SKM-1 treated with dmso at 0.1 percent for 144 hours (cell line): ENCODE measurements around the gene KRT2.

ENCODE experiments used
- DNase-seq: peaks from one replicate; lab custom pipeline; 2025; ENCODE audit not compliant: unreplicated experiment; lab: John Stamatoyannopoulos, UW

KRT2 gene

DNA sequence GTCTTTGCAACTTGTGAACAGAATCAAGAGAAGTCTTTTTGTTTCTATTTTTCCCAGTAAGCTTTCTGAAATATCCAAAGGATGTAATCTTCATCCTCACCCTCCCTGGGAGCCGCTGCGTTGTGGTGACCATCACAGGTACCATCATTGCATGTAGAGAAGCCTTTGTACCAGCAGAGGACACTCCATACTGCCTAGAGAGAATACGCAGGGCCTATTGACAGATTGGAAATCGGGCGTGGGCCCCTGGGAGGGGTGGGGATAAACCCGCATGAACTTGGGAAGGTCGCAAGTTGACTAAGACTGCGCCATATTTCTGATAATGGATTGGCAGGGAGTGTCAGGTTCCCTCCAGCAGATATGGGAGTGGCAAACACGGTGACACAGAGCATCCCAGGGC lies 15.5 kb upstream of the KRT2 start:
- no peak for DNase-seq

DNA sequence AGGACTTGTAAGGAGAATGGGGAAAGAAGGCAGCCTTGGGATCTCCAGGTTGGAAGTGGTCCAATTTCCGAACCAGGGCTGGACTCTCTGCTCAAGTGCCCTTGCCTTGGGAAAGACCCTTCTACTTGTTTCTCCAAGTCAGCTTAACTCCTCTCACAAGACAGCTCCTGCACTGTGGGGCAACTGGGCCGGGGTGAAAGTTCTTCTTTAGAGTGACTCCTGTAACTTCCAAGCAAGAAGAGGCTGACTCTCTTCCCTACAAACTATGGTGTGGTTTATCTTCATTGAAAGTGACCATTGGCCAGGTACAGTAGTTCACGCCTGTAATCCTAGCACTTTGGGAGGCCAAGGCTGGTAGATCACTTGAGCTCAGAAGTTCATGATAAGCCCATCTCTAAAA lies 14.5 kb upstream of the KRT2 start:
- no peak for DNase-seq

DNA sequence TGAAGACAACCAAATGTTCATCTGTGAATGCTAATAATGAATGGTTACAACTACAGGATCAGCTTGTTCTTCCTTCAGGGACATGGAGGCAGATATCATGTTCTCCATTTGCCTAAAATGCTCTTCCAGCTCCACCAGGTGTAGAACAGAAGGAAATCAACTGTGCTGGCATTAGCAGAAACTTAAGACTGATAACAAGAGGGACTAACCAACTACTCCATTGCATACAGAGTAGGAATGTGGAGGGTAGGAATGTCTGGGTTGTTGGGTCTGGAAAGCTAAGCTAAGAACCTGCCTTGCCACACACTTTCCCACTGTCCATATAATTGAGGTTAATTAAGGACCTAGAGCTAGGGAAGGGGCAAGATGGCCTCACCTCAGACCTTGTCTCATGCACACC lies 11.4 kb upstream of the KRT2 start:
- no peak for DNase-seq

DNA sequence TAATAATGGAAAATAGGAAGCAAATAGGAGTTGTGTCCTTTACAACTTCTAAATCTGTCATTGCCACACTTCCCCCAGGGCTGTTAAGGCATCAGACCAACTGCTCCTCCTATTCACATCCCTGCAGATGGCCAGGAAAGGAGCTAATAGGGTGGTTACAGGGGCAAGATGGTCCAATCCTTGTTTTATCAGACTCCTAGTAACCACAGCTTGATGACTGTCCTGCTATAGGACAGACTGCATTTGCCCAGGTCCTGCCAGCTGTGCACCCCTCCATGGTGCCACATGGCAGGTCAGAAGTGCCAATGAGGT lies 10.9 kb upstream of the KRT2 start:
- no peak for DNase-seq

DNA sequence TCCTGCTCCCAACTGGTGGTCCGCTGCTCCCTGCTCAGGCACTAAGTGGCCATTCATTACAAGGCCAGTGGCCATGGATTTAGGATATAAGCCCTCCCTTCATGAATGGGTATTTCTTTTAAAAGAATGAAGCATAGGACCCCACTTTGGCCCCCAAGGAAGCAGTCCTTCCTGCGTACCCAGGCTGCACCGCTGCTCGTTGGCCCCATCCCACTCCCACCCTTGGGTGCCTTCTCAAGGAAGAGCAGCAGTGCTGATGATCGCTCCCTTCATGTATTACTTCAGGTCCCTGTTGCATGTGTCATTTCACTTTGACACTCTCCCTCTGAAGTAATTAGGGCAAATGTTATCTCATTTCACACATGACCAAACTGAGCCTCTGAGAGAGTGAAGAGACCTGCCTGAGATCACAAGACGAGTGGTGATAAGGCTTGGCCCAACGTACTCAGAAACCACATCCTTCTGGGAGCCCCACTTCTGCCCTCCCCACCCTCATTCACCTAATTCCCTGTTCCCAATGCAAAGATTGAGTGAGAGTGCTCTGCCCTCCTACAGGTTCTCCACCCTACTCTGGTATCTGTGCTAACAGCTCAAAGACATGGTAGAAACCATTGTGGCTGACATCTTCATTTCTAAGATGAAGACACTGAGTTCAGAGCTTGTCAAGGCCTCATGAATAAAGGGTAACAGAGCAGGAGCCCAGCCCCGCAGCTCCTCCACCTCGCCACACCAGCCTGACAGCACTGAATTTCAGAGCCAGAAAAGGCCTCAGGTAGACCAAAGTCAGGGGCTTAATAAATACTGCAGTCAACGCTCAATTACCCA lies 10.3 kb upstream of the KRT2 start:
- no peak for DNase-seq

DNA sequence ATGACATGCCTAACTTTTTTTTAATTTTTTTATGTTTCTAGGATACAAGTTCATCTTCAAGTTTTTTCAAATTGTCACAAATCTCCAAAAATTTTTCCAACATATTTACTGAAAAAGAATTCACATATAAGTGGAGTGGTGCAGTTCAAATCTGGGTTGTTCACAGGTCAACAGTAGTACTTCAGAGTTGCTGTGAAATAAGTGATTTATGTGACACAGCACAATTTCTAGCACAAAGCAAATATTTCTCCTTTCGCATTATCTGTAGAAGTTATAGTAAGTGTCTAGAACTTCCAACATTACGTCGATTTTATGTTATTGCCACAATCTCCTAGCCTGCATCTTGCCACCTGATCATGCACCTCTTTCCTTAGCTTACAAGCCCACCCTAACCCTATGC lies 9.7 kb upstream of the KRT2 start:
- no peak for DNase-seq

DNA sequence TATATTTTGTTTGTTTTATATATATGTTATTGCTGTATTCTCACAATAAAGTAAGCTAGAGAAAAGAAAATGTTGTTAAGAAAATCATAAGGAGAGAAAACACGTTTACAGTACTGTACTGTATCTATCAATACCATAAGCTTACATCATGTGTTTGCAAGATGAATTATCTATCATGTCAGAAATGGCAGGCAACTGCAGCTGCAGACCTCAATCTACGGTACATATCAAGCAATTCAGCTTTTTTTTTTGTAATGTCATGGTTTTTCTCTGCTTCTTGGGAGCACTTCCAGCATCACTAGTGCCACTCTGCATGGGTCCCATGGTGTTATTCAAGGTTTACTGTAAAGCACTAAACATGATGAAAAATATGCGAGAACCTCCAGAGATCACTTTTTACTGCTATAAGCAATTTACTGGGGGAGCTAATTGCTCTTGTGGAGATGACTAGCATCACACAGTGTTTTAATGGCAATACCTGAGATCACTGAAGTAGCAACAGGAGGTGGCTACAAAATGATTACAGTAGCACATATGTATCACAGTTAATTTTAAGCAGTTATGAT lies 9.0 kb upstream of the KRT2 start:
- no peak for DNase-seq

DNA sequence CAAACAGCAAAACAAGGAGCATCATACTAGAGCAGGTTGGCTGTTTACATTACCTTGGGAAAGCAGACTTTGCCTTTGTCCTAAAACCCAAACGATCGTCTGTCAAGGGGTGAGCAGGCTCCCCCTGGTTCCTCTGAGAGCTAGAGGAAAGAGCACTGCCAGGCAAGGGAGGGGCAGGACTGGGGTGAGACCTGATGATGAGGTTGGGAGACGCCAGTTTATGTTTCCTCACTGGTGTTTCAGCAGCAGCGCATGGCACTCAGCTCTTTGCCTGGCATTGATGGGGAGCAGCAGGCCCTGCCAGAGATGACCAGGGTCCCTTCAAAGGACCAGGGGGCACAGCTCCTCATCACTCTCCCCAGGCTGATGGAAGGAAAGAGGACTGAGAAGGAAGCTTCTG lies 7.9 kb upstream of the KRT2 start:
- DNase-seq: no peak

DNA sequence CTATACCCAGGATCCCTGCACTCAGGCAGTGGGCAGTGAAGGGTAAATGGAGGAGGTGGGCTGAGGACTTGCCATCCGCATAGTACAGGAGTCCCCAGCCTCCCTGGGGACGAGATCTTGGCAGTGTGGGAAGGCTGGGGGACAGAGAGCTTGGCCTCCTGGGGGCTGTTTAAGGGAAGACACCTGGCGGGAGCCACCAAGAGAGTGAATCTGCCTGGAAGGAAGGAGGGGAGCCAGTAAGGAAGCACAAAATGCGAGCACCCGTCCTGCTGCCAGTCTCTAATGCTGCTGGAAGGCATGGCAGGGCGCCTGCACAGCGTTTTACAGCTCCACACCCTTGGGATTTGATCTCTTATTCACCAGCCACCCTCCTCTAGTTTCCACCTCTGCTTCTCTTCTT lies 7.4 kb upstream of the KRT2 start:
- no peak for DNase-seq

DNA sequence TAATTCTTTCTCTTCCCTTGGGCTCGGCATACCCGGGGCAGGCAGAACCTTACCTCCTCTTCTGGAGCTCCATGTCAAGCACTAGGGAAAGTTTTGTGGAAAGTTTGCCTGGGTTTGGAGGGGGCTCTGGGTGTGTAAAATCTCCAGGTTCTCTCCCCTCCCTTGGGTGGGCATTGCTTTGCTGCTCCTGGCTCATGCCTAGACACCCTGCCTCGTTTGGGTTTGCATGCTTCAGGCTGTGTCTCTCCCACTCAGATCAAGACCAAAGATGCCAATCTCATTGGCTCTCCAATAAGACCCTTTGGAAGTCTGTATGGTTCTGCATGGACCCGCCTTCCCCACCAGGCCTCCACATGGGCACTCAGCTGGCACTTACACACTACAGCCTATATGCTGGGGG lies 6.2 kb upstream of the KRT2 start:
- no peak for DNase-seq

DNA sequence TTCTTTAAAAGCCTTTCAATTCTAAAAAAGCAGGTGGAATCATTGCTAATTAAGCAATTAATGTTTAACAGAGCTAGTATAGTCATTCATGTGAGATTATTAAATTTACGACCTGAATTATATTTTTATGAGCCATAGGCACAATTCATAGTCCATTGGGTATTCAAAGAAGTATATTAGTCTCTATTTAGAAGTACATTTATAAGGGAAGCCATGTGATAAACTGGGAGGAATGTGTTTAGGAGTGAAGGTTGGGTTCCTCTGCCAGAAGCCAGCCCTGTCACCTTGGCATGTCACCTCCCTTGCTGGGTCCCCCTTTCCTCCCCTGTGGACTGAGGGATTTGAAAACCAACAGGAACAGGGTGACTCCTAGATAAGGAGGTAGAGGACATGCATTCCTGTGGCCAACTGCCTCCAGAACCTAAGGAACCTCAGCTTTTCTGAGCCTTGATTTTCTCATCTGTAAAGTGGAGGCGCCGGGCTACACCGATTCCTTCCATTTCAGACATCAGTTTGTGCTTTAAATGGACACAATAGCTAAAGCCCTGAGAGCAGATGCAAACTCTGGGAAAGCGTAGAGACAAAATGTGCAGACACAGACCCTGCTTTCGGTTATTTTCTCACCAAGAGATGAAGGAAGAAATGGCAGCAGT lies 5.4 kb upstream of the KRT2 start:
- DNase-seq: no peak

DNA sequence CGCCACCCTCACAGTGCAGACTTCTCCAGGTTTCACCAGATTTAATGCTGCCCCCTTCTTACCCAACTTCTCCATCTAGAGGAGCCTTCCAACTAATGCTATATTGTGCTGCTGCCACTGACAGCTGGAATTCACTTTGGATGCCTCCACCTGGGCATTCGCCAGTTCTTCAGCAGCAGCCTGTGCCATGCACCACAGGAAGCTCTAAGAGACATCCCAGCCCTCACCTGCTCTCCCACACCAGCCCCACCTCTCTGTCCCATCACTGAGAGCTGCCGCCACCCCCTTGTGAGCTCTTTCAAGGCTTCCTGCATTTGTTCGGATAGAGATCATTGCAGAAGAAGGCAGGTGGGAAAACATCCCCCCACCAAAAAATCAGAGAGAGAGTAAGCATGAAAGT lies 4.6 kb upstream of the KRT2 start:
- DNase-seq: no peak

DNA sequence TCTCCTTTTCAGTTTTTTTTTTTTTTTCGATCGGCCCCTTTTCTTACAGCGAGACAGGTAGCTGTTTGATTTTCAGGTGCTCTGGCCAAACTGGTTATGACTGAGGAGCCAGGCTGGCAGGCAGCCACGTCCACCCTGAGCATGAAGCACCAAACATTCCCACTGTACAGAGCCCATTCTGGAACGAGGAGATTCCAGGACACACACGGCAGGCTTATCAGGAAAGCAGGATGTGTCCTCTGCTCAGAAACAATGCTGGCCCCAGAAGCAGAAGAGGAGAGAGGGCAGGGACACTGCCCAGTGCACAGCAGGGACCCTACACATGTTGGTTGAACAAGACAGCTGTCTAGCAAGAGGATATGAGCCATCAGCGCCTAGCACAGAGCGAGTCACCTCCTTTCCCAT lies 3.7 kb upstream of the KRT2 start:
- DNase-seq: no peak

DNA sequence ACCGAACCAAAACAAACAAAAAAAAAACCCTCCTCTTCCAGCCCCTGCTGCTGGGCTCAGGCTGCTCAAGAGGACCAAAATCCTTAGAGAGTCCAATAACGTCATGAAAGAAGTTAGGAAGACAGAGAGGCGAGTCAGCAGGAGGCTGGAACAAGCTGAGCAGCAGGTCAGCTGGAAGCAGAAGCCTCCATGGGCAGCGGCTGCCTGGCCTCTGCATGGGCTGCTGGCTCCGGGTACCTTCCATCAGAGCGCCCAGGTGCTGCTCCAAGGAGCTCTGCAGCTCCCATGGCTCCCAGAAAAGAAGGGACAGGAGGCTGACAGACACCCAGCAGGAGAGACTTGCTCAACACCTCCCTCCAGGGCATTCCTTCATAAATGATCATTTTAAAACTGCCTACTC lies 3.2 kb upstream of the KRT2 start:
- DNase-seq: no peak

DNA sequence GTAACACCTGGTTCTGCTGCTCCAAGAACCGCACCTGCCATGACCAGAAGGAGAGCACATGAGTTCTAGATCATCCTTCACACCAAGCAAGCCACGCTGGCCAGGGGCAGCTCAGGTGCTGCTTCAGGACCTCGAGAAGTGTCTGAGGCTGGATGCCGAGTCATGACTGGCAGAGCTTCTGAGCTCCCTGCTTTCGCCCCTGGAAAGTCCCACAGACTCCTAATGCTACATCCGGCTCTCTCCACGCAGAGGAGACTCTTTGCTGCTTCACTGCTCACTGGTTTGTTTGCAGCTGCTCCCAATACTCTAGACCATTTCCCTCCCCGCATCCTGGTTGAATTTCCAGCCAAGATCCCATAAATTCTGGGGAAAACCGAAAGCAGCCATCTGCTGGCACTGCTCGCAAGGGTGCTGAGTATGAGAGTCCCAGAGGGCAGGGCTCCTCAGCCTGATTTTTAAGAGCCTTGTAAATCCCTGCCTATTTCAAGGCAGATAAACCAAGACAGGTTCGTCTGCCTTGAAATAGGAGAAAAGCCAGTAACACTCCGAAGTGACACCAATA lies 1.4 kb downstream of the KRT2 start:
- no peak for DNase-seq

DNA sequence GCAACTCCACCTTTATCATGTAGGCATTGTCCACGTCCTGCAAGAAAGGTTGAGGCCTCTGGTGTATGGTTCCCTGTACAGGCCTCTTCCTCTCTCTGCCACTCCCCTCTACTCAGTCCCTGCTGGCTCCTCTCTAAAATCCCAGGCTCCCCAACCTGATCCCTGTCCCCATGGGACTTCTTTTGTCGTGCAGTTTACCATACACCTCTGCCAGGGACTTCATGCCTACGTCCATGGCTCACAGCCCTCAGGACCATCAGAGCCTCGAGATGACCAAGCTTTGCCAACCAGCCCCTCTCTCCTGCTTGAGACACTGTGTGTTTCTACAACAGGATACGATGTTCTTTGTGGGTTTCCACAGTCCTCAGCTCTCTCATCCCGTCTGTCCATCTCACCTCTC lies 2.9 kb downstream of the KRT2 start:
- DNase-seq: no peak

DNA sequence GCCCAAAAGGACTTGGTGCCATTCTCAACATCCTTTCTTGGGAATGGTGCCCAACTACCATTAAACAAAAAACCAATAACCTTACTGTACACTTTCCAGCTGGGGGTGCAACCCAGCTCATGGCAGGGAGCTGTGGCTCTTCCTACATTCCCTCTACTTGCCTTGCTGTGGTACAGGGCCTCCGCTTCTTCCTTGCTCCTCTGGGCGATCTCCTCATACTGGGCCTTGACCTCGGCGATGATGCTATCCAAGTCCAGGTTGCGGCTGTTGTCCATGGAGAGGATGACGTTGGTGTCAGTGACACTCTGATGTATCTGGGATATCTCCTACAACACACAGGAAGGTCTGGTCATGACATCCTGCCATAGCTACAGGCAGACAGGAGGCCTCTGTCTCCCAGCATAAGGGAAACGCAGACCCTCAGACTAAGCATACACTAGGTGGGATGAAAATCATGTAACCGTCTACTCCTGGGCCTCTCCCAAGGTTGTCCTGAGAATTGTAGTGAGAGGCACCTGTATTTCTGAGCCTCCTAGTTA lies 3.9 kb downstream of the KRT2 start:
- no peak for DNase-seq

DNA sequence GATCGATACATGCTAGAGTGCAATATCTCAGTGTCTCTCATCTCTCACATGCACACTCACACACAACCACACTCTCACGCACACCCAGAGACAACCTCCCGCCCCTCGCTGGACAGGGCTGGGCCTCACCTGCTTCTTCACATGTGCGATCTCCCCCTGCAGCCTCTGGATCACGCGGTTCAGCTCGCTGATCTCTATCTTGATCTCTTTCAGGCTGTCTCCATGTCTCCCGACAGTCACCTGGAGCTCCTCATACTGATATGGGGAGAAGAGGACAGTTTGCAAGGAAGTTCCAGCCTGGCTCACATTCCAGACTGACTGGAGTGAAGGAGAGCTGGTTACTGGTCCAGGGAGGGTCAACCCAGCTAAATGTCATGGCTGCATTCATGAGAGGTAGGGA lies 4.4 kb downstream of the KRT2 start:
- DNase-seq: no peak

DNA sequence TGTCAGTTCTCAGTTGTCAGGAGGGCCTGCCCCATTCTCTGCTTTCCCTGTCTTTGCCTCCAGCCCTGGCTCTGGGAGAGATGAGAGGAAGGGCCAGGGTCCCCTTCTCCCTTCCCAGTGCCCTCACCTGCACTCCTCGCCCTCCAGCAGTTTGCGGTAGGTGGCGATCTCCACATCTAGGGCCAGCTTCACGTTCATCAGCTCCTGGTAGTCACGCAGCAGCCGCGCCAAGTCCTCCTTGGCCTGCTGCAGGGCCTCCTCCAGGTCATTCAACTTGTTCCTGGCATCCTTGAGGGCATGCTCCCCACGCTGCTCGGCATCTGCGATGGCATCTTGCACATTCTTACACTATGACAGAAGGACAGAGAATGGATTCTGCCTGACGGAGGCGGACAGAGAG lies 5.4 kb downstream of the KRT2 start:
- DNase-seq: no peak

DNA sequence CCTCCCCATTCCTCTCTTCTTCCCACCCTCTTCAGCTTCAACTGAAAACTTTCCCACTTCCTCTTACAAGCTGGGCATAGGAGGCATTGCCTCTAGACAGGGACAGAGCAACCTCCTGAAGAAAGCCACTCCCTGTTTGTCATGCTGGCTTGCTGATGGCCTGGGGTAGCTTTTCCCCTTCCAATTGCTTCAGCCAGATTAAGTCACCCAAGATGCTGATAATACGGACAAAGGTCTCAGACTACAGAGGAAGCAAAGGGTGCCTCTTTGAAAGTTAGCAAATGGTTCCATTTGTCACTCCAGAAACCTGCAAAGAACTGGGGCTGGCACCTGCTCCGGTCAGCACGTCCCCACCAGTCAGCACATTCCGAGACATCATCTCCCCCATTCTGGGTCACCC lies 6.0 kb downstream of the KRT2 start:
- no peak for DNase-seq

DNA sequence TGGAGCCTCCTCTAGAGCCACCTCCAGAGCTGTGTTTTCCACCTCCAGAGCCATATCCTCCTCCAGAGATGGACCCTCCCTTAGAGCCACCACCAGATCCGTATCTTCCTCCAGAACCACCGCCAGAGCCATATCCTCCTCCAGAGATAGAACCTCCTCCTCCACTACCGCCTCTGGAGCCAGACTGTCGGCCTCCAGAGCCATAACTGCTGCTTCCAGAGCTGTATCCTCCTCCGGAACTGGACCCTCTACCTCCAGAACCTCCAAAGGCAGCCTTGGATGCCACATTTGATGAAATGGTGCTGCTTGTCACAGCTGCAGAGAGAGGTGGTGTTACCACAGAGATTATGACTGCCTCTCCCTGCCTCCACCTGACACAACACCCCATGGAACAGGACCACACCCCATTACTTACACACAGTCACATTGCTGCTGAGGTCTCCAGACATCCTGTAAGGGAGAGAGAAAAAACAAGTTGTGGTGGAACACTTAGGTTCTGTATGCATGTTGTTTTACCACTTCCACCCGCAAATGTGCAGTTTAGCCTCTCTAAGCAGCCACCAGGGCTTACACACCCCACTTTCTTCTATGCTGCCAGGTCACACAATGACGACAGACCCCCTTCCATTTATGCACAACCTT lies 6.8 kb downstream of the KRT2 start:
- no peak for DNase-seq

DNA sequence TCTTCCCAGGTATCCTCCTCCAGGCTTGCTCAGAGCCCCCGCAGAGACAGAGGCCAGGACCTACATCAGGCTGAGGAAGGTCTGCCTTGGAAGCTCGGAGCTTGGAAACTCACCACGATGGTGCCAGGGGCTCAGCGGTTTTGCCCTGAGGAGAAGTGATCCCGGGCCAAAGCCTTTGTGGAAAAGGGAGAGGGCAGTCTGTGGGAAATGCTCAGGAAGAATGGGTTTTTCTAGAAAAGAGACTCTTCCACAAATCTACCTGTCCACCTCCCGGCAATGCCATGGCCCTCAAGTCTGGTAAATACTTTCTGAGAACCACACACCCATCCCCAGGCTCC lies 8.0 kb downstream of the KRT2 start:
- DNase-seq: no peak
